ENCODE results near the gene PELO.

Gene PELO

DNA sequence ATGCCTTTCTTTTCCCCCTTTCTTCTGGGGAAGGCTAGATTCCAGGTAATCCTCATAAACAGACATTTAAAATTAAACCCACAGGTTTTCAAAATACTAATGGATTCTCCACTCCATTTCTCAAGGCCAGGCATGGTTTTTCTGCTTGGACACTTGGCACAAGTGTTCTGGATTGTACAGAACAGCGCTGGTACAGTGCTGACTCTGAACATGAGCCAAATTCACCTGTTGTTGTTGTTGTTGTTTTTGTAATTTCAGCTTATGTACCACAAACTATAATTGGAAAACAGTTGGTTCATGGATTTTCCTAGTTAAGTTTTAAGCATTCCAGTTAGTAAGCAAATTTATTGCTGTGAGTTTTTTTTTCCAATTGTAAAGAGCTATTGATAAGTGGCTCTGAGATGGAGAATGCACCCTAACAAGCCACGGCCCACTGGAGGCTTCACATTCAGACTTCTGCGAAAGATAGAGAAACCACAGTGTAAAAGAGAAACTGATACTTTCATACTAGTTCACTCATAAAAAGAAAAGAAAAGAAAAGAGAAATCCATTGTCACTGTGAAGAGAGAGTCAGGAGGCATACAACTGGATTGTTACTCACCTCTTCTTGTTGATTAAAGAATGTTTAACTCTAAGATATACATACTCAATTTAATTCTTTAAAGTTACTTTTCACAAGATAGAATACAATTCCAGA, 16.2 kb upstream of the PELO start:
- Histone ChIP-seq H4K20me1 (ENCODE audit: control insufficient read depth, insufficient read depth, low read depth, low read length) (no peaks in the 10 kb centered on the region), H3K79me2 (ENCODE audit: control insufficient read depth, low read length) (no peaks in the 10 kb centered on the region), H3K27me3 (ENCODE audit: control insufficient read depth, low read length) (0 out of 2 replicates have a peak, but pooled peaks cover 5% of the 10 kb centered on the region), H3K4me2 (ENCODE audit: low read length) (no peak overlapping the region), H3F3A (ENCODE audit: control insufficient read depth, insufficient read depth) (no peaks in the 10 kb centered on the region), H3K4me3 (ENCODE audit: low read length) (no peak overlapping the region), H3K36me3 (ENCODE audit: control insufficient read depth, low read length) (no peaks in the 10 kb centered on the region), H3K9me2 (replicated peaks; ENCODE audit: control insufficient read depth, low read length) (no peaks in the 10 kb centered on the region), H3K9me3 (ENCODE audit: control insufficient read depth, insufficient read depth, low read length) (no peaks in the 10 kb centered on the region), H3K27ac (ENCODE audit: low read depth, low read length) (no peak overlapping the region), H3K4me1 (ENCODE audit: control insufficient read depth, low read length) (no peaks in the 10 kb centered on the region)
- no peak for TF ChIP-seq EZH2phosphoT487 (IDR thresholded peaks at IDR 0.05; ENCODE audit: borderline replicate concordance, low read length)
- TF ChIP-seq, protein P1, sequence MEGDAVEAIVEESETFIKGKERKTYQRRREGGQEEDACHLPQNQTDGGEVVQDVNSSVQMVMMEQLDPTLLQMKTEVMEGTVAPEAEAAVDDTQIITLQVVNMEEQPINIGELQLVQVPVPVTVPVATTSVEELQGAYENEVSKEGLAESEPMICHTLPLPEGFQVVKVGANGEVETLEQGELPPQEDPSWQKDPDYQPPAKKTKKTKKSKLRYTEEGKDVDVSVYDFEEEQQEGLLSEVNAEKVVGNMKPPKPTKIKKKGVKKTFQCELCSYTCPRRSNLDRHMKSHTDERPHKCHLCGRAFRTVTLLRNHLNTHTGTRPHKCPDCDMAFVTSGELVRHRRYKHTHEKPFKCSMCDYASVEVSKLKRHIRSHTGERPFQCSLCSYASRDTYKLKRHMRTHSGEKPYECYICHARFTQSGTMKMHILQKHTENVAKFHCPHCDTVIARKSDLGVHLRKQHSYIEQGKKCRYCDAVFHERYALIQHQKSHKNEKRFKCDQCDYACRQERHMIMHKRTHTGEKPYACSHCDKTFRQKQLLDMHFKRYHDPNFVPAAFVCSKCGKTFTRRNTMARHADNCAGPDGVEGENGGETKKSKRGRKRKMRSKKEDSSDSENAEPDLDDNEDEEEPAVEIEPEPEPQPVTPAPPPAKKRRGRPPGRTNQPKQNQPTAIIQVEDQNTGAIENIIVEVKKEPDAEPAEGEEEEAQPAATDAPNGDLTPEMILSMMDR (IDR thresholded peaks at IDR 0.05; ENCODE audit: low read depth, low read length, poor library complexity, severe bottlenecking) = no peak

DNA sequence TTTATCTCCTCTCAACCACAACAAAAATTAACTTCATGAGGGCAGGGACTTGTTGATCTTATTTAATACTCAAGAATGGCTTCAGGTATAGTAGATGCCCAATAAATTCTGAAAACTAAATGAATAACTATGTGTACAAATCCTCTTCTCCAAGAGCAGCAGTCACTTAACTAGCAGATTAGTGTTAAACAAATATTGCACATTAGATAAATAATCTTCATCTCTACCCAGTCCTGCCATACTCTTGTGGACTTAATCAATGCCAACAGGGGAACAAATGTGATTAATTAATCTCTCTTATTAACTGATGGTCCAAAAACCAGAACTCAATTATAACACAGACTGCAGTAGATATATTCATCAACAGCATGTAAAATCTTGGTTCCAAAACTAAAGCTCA, 15.0 kb upstream of the PELO start:
- 0 out of 2 replicates have a peak, but pooled peaks cover 5% of the 10 kb centered on the region for H3K27me3 ChIP-seq (ENCODE audit: control insufficient read depth, low read length)
- no peaks in the 10 kb centered on the region for H3F3A ChIP-seq (ENCODE audit: control insufficient read depth, insufficient read depth)
- no peak overlapping the region for H3K4me3 ChIP-seq (ENCODE audit: low read length)
- no peaks in the 10 kb centered on the region for H3K4me1 ChIP-seq (ENCODE audit: control insufficient read depth, low read length)
- H3K4me2 ChIP-seq (ENCODE audit: low read length) = no peak overlapping the region
- H3K36me3 ChIP-seq (ENCODE audit: control insufficient read depth, low read length) = no peaks in the 10 kb centered on the region
- H3K79me2 ChIP-seq (ENCODE audit: control insufficient read depth, low read length) = no peaks in the 10 kb centered on the region
- H4K20me1 ChIP-seq (ENCODE audit: control insufficient read depth, insufficient read depth, low read depth, low read length) = no peaks in the 10 kb centered on the region
- no peaks in the 10 kb centered on the region for H3K9me3 ChIP-seq (ENCODE audit: control insufficient read depth, insufficient read depth, low read length)
- no peak overlapping the region for H3K27ac ChIP-seq (ENCODE audit: low read depth, low read length)
- TF ChIP-seq EZH2phosphoT487 (IDR thresholded peaks at IDR 0.05; ENCODE audit: borderline replicate concordance, low read length) = no peak
- TF ChIP-seq, protein P1 (IDR thresholded peaks at IDR 0.05; ENCODE audit: low read depth, low read length, poor library complexity, severe bottlenecking) = no peak
- H3K9me2 ChIP-seq (replicated peaks; ENCODE audit: control insufficient read depth, low read length) = no peaks in the 10 kb centered on the region

DNA sequence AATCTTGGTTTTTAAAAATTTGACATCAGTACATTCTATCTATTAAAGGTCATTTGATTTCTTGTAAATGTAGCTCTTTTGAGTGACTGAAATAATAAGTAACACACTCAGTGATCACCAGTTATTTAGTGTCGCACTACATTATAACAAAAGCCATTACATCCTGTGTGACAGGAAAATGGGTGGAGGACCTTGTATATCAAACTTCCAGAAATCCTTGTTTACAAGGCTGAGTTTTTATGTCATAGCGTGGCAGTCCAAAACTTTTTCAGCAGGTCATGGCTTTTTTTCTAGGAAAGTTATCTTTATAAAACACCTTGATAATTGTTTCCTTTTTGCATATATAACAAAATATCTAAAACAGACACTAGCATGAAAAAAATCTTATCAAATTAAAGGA, 14.4 kb upstream of the PELO start:
- H3K9me3 ChIP-seq (ENCODE audit: control insufficient read depth, insufficient read depth, low read length) = no peaks in the 10 kb centered on the region
- no peaks in the 10 kb centered on the region for H4K20me1 ChIP-seq (ENCODE audit: control insufficient read depth, insufficient read depth, low read depth, low read length)
- no peaks in the 10 kb centered on the region for H3K36me3 ChIP-seq (ENCODE audit: control insufficient read depth, low read length)
- no peaks in the 10 kb centered on the region for H3F3A ChIP-seq (ENCODE audit: control insufficient read depth, insufficient read depth)
- no peak overlapping the region for H3K27ac ChIP-seq (ENCODE audit: low read depth, low read length)
- H3K4me1 ChIP-seq (ENCODE audit: control insufficient read depth, low read length) = no peaks in the 10 kb centered on the region
- TF ChIP-seq EZH2phosphoT487 (IDR thresholded peaks at IDR 0.05; ENCODE audit: borderline replicate concordance, low read length) = no peak
- TF ChIP-seq, protein P1 (IDR thresholded peaks at IDR 0.05; ENCODE audit: low read depth, low read length, poor library complexity, severe bottlenecking) = no peak
- H3K27me3 ChIP-seq (ENCODE audit: control insufficient read depth, low read length) = 0 out of 2 replicates have a peak, but pooled peaks cover 5% of the 10 kb centered on the region
- no peaks in the 10 kb centered on the region for H3K79me2 ChIP-seq (ENCODE audit: control insufficient read depth, low read length)
- no peak overlapping the region for H3K4me2 ChIP-seq (ENCODE audit: low read length)
- no peak overlapping the region for H3K4me3 ChIP-seq (ENCODE audit: low read length)
- no peaks in the 10 kb centered on the region for H3K9me2 ChIP-seq (replicated peaks; ENCODE audit: control insufficient read depth, low read length)

Measured in DOHH2 (cell line).